Caco-2 (cell line): Measurements from ENCODE around the gene MICAL3. TPM values are rescaled to one million over a fixed set of nuclear protein-coding genes. Genes with fewer than 3 reads are reported as not detected.

Experiments used
- BruUV-seq: library from RNA; stranded (reverse); fragments of 400-500 nt; replicated peaks from 2 replicates; lab custom pipeline; 2021; lab: Mats Ljungman, UMichigan
- CTCF ChIA-PET: fragments of 300-600 bp; sonication (Branson Sonifier 250); formaldehyde crosslinking; loops from one replicate; lab custom pipeline; 2022; ENCODE audit warnings: antibody characterized with exemption; lab: Charles Lee
- POLR2A ChIA-PET: fragments of 300-600 bp; sonication (Branson Sonifier 250); formaldehyde crosslinking; loops from one replicate; lab custom pipeline; 2022; ENCODE audit warnings: antibody characterized with exemption; lab: Charles Lee
- DNase-seq, 2 experiments: peaks; one replicate each; pipeline versions ENCODE4 v3.0.0 to v3.0.0-alpha.2; 2020 to 2022
- H3K27me3 ChIP-seq: replicated peaks from 2 replicates; pipeline ENCODE4 v1.6.0; 2011; ENCODE audit warnings: low read length; ENCODE audit not compliant: control insufficient read depth, insufficient read depth
- H3K36me3 ChIP-seq: 2 replicates; pipeline ENCODE4 v1.5.1; 2011; ENCODE audit warnings: low read length; ENCODE audit not compliant: control insufficient read depth, insufficient read depth
- H3K4me1 ChIP-seq: fragments of 250-450 bp; sonication (Bioruptor Pico); 2 replicates; pipeline ENCODE4 v1.5.1; 2020; ENCODE audit warnings: mild to moderate bottlenecking
- H3K4me3 ChIP-seq: 2 replicates; pipeline ENCODE4 v1.5.1; 2011; ENCODE audit warnings: low read depth, mild to moderate bottlenecking, control low read depth, low read length
- H3K9me3 ChIP-seq: fragments of 250-450 bp; sonication (Bioruptor Pico); 2 replicates; pipeline ENCODE4 v1.5.1; 2020; ENCODE audit warnings: mild to moderate bottlenecking, moderate library complexity
- H3K27ac Mint-ChIP-seq: one replicate; pipeline ENCODE4 v1.8.0; 2022; ENCODE audit warnings: mixed read lengths; ENCODE audit not compliant: unreplicated experiment
- H3K27me3 Mint-ChIP-seq: one replicate; pipeline ENCODE4 v1.8.0; 2022; ENCODE audit warnings: mixed read lengths; ENCODE audit not compliant: insufficient read depth, unreplicated experiment
- H3K36me3 Mint-ChIP-seq: one replicate; pipeline ENCODE4 v1.8.0; 2022; ENCODE audit warnings: mild to moderate bottlenecking, mixed read lengths; ENCODE audit not compliant: insufficient read depth, unreplicated experiment
- H3K4me1 Mint-ChIP-seq: one replicate; pipeline ENCODE4 v1.8.0; 2022; ENCODE audit warnings: low read depth, mixed read lengths; ENCODE audit not compliant: unreplicated experiment
- H3K4me3 Mint-ChIP-seq: one replicate; pipeline ENCODE4 v1.8.0; 2022; ENCODE audit warnings: mild to moderate bottlenecking, moderate library complexity, mixed read lengths; ENCODE audit not compliant: unreplicated experiment
- H3K9me3 Mint-ChIP-seq: one replicate; pipeline ENCODE4 v1.8.0; 2022; ENCODE audit warnings: mixed read lengths; ENCODE audit not compliant: unreplicated experiment
- CTCF ChIP-seq, 2 experiments: fragments of 200-600 bp in 1 of 2; IDR thresholded peaks; 1 replicate in 1 of 2; 2 replicates in 1 of 2; pipeline versions ENCODE4 v1.5.1 to v1.8.0; 2011 to 2022; ENCODE audit warnings: antibody characterized with exemption in 1 of 2, control low read depth in 1 of 2, inconsistent platforms in 1 of 2, low read depth in 1 of 2, low read length in 1 of 2, mild to moderate bottlenecking in 1 of 2, moderate library complexity in 1 of 2; ENCODE audit not compliant: insufficient read depth in 1 of 2, severe bottlenecking in 1 of 2, unreplicated experiment in 1 of 2
- intact Hi-C: fragments of 100-400 bp; cut with micrococcal nuclease; formaldehyde crosslinking; loops from one replicate; pipeline ENCODE4 v1.10.0; 2022; ENCODE audit not compliant: unreplicated experiment
- total RNA-seq: library from RNA; stranded (reverse); gene quantifications from 2 replicates; pipeline ENCODE4 v1.2.3, GENCODE V29; 2022

Gene MICAL3
- total RNA-seq, 1 experiment from 2014 or later: 65.6 TPM

GRCh38 chr22:17864398-17865182, 159.8 kb downstream of the MICAL3 start:
- TF ChIP-seq CTCF (IDR thresholded peaks at IDR 0.05; ENCODE audit: insufficient read depth in 1 of 2, low read depth in 1 of 2, low read length in 1 of 2, severe bottlenecking in 1 of 2, unreplicated experiment in 1 of 2): no peak
- no peak for DNase-seq
- no peak overlapping the region for H3K4me3 Mint-ChIP-seq
- ChIA-PET CTCF (interaction anchor here (1.1 kb wide), 1 partner anchor 28 kb away, joined by 3 read pairs; no protein-coding TSS in a partner anchor), POLR2A (no interaction called here)
- Histone ChIP-seq H3K27me3 (no peaks in the 10 kb centered on the region), H3K36me3 (no peaks in the 10 kb centered on the region; the same call in 1 of the 2 replicates), H3K9me3 (no peaks in the 10 kb centered on the region), H3K4me3 (no peak overlapping the region), H3K4me1 (no peaks in the 10 kb centered on the region)
- intact Hi-C loops: no loop called here
- no peaks in the 10 kb centered on the region for H3K27me3 Mint-ChIP-seq
- H3K36me3 Mint-ChIP-seq: peaks cover 62% of the 10 kb centered on the region
- H3K27ac Mint-ChIP-seq: no peak overlapping the region
- H3K4me1 Mint-ChIP-seq: no peaks in the 10 kb centered on the region
- no TSS peak for BruUV-seq
- H3K9me3 Mint-ChIP-seq: no peaks in the 10 kb centered on the region

- Mint-ChIP-seq H3K4me1 (no peaks in the 10 kb centered on the region), H3K27ac (no peak overlapping the region), H3K4me3 (no peak overlapping the region), H3K27me3 (no peaks in the 10 kb centered on the region), H3K9me3 (no peaks in the 10 kb centered on the region), H3K36me3 (peaks cover 55% of the 10 kb centered on the region)
- intact Hi-C loops: no loop called here
- Histone ChIP-seq H3K9me3 (no peaks in the 10 kb centered on the region), H3K36me3 (no peaks in the 10 kb centered on the region; the same call in 1 of the 2 replicates), H3K27me3 (no peaks in the 10 kb centered on the region), H3K4me3 (no peak overlapping the region), H3K4me1 (no peaks in the 10 kb centered on the region)
- ChIA-PET POLR2A (no interaction called here), CTCF (no interaction called here)
- BruUV-seq: no TSS peak
- DNase-seq: no peak
- no peak for TF ChIP-seq CTCF (IDR thresholded peaks at IDR 0.05; ENCODE audit: insufficient read depth in 1 of 2, low read depth in 1 of 2, low read length in 1 of 2, severe bottlenecking in 1 of 2, unreplicated experiment in 1 of 2)
Observed at GRCh38 chr22:17862646-17863181, 161.6 kb downstream of the MICAL3 start.

GRCh38 chr22:17861909-17862308, 162.5 kb downstream of the MICAL3 start:
- no peak overlapping the region for H3K4me3 Mint-ChIP-seq
- intact Hi-C loops: no loop called here
- H3K27ac Mint-ChIP-seq: no peak overlapping the region
- no TSS peak for BruUV-seq
- Histone ChIP-seq H3K27me3 (no peaks in the 10 kb centered on the region), H3K4me1 (no peaks in the 10 kb centered on the region), H3K9me3 (no peaks in the 10 kb centered on the region), H3K36me3 (no peaks in the 10 kb centered on the region; the same call in 1 of the 2 replicates), H3K4me3 (no peak overlapping the region)
- DNase-seq: no peak
- H3K36me3 Mint-ChIP-seq: peaks cover 50% of the 10 kb centered on the region
- TF ChIP-seq CTCF (IDR thresholded peaks at IDR 0.05; ENCODE audit: insufficient read depth in 1 of 2, low read depth in 1 of 2, low read length in 1 of 2, severe bottlenecking in 1 of 2, unreplicated experiment in 1 of 2): no peak
- H3K4me1 Mint-ChIP-seq: no peaks in the 10 kb centered on the region
- ChIA-PET POLR2A (no interaction called here), CTCF (no interaction called here)
- no peaks in the 10 kb centered on the region for H3K27me3 Mint-ChIP-seq
- no peaks in the 10 kb centered on the region for H3K9me3 Mint-ChIP-seq
